ENCODE measurements around the gene HOXA3.

The HOXA3 gene

DNA sequence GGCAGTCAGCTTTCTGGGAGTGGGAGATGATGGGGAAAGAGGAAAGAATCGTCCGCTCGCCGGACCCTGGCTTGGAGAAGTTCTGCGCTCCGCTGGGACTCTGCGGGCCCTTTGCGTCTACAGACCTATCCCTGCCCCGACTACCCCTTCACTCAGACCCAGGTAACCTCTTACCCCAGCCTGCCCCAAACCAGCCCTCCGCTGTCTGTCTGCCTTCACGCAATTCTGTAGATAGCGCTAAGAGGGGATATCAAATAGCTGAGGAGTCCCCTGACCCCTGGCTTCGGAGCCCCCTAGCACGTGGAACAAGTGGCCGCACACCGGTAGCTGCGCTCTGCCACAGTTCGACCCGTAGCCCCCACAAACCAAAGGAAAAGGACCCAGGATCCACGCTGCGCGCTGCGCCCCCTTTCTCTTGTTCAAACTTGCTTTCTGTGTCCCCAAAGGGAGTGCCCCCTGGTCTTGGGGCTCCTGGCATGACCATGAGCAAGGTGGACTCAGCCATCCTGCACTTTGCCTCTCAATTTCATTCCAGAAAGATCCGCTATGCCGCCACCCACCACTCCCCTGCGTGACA lies 28.8 kb downstream of the HOXA3 start:
- no peak for DNase-seq (ENCODE audit: low read depth, low spot score)
- peaks cover 99% of the 10 kb centered on the region for H3K27me3 ChIP-seq (ENCODE audit: control insufficient read depth, insufficient read depth, low read length)
- H3K9me3 ChIP-seq (ENCODE audit: control insufficient read depth, insufficient read depth, low read length), result no peaks in the 10 kb centered on the region
- no peak overlapping the region for H3K4me3 ChIP-seq (ENCODE audit: low read length)
- H3K4me1 ChIP-seq (ENCODE audit: control insufficient read depth, insufficient read depth, low read length), result no peaks in the 10 kb centered on the region
- no CpG with 5 or more reads among the region's 26 CpGs for WGBS (ENCODE audit: insufficient coverage, insufficient read length)
- no peak overlapping the region for H3K27ac ChIP-seq (ENCODE audit: low read length)
- no peaks in the 10 kb centered on the region for H3K36me3 ChIP-seq (ENCODE audit: control insufficient read depth, insufficient read depth, low read length)

DNA sequence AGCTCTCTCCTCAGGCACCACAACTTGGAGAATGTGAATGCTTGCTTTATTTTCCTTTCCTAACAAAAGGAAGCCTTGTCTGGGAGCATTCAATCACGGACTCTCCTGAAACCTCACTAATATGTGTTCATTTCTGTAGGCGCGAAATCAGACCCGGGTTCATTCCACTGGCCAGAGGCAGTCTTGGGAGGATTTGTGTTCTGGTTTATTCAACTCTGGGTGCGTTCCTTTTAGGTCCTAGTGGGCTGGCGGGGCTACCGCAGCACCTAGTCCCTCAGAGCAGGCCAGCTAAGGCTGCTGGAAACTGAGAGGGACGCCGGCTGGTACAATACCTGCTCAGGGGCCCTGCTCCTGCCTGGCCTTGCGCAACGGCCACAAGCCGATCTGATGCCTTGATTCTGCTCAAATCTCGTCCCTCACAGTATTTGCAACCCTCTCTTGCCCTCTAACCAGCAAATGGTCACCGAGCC lies 29.3 kb downstream of the HOXA3 start:
- no peak for DNase-seq (ENCODE audit: low read depth, low spot score)
- Histone ChIP-seq H3K27me3 (ENCODE audit: control insufficient read depth, insufficient read depth, low read length) (peaks cover 99% of the 10 kb centered on the region), H3K27ac (ENCODE audit: low read length) (no peak overlapping the region), H3K36me3 (ENCODE audit: control insufficient read depth, insufficient read depth, low read length) (no peaks in the 10 kb centered on the region), H3K9me3 (ENCODE audit: control insufficient read depth, insufficient read depth, low read length) (no peaks in the 10 kb centered on the region), H3K4me1 (ENCODE audit: control insufficient read depth, insufficient read depth, low read length) (no peaks in the 10 kb centered on the region), H3K4me3 (ENCODE audit: low read length) (no peak overlapping the region)
- WGBS (ENCODE audit: insufficient coverage, insufficient read length), result no CpG with 5 or more reads among the region's 14 CpGs

DNA sequence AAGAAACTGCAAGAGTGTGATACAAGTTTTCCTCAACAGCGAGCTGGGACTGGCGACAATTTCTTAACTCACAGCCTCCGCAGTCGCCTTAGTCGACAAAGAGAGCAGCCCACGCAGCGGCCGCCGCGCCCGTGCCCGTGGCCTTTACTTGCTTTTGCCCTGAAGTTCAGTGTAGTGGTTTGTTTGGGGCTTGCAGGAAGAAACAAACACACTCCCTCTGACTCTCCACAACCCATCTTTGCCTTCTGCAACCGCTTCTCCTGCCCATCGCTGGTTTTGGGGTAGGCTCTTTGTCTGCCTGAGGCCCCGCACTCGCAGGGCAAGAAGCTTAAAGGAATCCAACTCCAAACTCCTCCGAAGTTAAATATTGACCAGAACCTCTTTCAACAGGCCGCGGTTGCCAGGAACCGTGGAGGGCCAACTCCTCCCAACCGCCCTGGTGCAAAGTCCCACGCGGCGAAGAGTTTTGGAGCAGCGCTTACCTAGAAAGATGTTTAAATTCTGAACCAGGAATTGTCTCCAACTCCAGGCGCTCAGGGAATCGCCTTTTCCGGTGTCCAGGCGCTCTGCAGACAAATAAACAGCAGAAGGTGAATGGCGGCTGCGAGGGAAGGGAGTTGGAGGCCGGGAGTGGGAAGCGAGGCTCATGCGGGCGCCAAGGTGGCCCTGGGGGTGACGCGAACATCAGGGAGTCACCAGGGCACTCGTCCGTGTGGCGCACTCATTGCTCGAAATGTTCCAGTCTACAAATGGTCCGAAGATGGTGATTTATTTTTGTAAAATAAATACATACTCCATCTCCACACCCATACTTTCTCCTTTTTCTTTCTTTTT lies 30.1 kb downstream of the HOXA3 start:
- Histone ChIP-seq H3K27me3 (ENCODE audit: control insufficient read depth, insufficient read depth, low read length) (peaks cover 99% of the 10 kb centered on the region), H3K27ac (ENCODE audit: low read length) (no peak overlapping the region), H3K9me3 (ENCODE audit: control insufficient read depth, insufficient read depth, low read length) (no peaks in the 10 kb centered on the region), H3K4me1 (ENCODE audit: control insufficient read depth, insufficient read depth, low read length) (peaks cover 2% of the 10 kb centered on the region; the same call in 1 of the 2 replicates), H3K36me3 (ENCODE audit: control insufficient read depth, insufficient read depth, low read length) (no peaks in the 10 kb centered on the region), H3K4me3 (ENCODE audit: low read length) (no peak overlapping the region)
- WGBS (ENCODE audit: insufficient coverage, insufficient read length), result no CpG with 5 or more reads among the region's 42 CpGs
- DNase-seq (ENCODE audit: low read depth, low spot score), result no peak

DNA sequence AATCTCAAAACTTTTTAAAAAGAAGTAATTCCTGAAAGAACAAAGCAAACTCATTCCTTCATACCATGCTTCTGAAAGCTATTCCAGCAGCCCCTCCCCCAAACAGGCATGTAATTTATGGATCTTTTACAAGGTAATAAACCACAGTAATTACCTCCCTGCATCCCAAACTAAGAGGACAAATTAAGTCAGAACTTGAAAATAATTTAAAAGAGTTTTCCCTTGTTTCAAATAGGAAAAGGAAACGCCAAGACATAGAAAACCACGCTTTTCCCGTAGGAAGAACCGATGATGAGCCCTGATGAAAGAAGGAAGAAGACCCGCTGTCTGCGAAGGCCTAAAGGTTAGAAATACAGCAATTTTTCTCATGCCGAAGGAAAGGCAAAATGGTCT lies 30.7 kb downstream of the HOXA3 start:
- no CpG with 5 or more reads among the region's 7 CpGs for WGBS (ENCODE audit: insufficient coverage, insufficient read length)
- DNase-seq (ENCODE audit: low read depth, low spot score), result no peak
- H3K4me3 ChIP-seq (ENCODE audit: low read length), result no peak overlapping the region
- no peaks in the 10 kb centered on the region for H3K9me3 ChIP-seq (ENCODE audit: control insufficient read depth, insufficient read depth, low read length)
- H3K4me1 ChIP-seq (ENCODE audit: control insufficient read depth, insufficient read depth, low read length), result peaks cover 2% of the 10 kb centered on the region; the same call in 1 of the 2 replicates
- peaks cover 99% of the 10 kb centered on the region for H3K27me3 ChIP-seq (ENCODE audit: control insufficient read depth, insufficient read depth, low read length)
- H3K36me3 ChIP-seq (ENCODE audit: control insufficient read depth, insufficient read depth, low read length), result no peaks in the 10 kb centered on the region
- no peak overlapping the region for H3K27ac ChIP-seq (ENCODE audit: low read length)

DNA sequence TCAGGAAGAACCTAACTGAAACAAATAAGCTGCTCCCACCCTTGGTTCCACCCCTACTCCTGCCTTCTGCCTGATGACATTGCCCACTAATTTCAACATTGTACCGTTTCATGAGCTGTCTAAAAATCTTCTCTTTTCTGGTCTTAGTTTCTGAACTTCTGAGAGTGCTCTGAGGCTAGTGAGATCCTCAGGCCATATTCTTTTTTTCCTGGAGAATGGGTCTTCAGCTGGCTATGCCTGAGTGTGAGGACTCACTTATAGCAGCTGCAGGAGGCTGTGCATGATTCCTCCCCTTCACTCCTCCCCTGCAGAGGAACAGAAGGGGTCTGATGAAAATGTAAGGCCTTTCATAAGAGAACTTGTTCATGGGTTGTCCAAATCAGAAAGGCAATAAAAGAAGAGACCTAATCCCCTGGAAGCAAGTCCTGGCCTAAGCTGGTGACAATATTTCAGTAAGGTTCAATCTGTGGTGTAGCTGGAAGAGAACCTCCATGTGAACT lies 32.9 kb downstream of the HOXA3 start:
- H3K4me1 ChIP-seq (ENCODE audit: control insufficient read depth, insufficient read depth, low read length), result peaks cover 2% of the 10 kb centered on the region; the same call in 1 of the 2 replicates
- H3K36me3 ChIP-seq (ENCODE audit: control insufficient read depth, insufficient read depth, low read length), result no peaks in the 10 kb centered on the region
- no peaks in the 10 kb centered on the region for H3K9me3 ChIP-seq (ENCODE audit: control insufficient read depth, insufficient read depth, low read length)
- WGBS (ENCODE audit: insufficient coverage, insufficient read length), result no CpG with 5 or more reads among the region's 1 CpG
- no peak for DNase-seq (ENCODE audit: low read depth, low spot score)
- no peak overlapping the region for H3K4me3 ChIP-seq (ENCODE audit: low read length)
- no peak overlapping the region for H3K27ac ChIP-seq (ENCODE audit: low read length)
- peaks cover 99% of the 10 kb centered on the region for H3K27me3 ChIP-seq (ENCODE audit: control insufficient read depth, insufficient read depth, low read length)

DNA sequence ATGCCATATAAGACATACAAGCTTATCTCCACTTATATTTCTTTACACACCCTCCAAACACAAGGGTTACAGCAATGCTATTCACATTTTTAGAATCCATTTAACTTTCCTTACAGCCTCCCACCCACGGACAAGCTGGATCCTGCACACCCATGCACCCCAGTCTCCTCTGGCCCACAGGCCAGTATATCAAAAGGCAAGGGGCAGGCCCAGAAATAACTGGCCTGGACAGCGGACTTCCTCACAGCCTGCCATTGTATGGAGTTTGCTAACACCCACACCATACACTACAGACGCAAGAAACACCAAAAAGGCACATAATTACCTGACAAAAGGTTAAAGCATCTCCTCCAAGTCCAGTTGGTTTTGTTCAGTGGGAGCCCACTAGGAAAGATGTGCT lies 33.8 kb downstream of the HOXA3 start:
- WGBS (ENCODE audit: insufficient coverage, insufficient read length), result no CpG with 5 or more reads among the region's 3 CpGs
- peaks cover 2% of the 10 kb centered on the region; the same call in 1 of the 2 replicates for H3K4me1 ChIP-seq (ENCODE audit: control insufficient read depth, insufficient read depth, low read length)
- H3K27ac ChIP-seq (ENCODE audit: low read length), result no peak overlapping the region
- no peak for DNase-seq (ENCODE audit: low read depth, low spot score)
- no peaks in the 10 kb centered on the region for H3K36me3 ChIP-seq (ENCODE audit: control insufficient read depth, insufficient read depth, low read length)
- no peak overlapping the region for H3K4me3 ChIP-seq (ENCODE audit: low read length)
- peaks cover 95% of the 10 kb centered on the region for H3K27me3 ChIP-seq (ENCODE audit: control insufficient read depth, insufficient read depth, low read length)
- no peaks in the 10 kb centered on the region for H3K9me3 ChIP-seq (ENCODE audit: control insufficient read depth, insufficient read depth, low read length)

DNA sequence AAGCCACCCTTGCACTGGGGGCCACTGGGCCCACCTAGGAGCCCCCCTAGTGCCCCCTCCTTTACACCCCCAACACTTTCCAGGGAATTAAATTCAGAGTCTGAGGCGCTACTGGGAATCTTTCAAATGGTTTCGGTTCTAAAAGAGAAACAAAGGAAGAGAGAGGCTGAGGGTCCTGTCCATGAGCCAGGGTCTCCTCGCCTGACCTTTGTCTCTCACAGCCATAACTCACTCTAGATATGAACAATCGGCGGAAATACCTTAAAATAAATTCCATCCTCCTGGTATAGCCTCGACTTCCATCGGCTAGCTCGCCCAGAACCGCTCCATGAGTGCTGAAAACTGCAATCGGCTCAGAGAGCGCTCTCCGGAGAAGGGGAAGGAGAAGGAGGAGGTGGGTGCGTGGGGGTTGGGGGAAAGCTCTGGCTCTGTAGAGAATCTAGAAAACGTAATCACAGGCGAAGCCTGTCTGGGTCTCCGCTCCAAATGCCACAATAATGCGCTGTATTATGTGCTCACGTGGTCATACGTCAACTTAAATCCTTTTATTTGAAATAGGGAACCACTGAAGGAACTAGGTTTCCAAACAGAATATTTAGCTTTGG lies 34.4 kb downstream of the HOXA3 start:
- Histone ChIP-seq H3K4me1 (ENCODE audit: control insufficient read depth, insufficient read depth, low read length) (peaks cover 2% of the 10 kb centered on the region; the same call in 1 of the 2 replicates), H3K36me3 (ENCODE audit: control insufficient read depth, insufficient read depth, low read length) (no peaks in the 10 kb centered on the region), H3K4me3 (ENCODE audit: low read length) (no peak overlapping the region), H3K9me3 (ENCODE audit: control insufficient read depth, insufficient read depth, low read length) (no peaks in the 10 kb centered on the region), H3K27me3 (ENCODE audit: control insufficient read depth, insufficient read depth, low read length) (peaks cover 95% of the 10 kb centered on the region), H3K27ac (ENCODE audit: low read length) (no peak overlapping the region)
- no peak for DNase-seq (ENCODE audit: low read depth, low spot score)
- WGBS (ENCODE audit: insufficient coverage, insufficient read length), result no CpG with 5 or more reads among the region's 19 CpGs

DNA sequence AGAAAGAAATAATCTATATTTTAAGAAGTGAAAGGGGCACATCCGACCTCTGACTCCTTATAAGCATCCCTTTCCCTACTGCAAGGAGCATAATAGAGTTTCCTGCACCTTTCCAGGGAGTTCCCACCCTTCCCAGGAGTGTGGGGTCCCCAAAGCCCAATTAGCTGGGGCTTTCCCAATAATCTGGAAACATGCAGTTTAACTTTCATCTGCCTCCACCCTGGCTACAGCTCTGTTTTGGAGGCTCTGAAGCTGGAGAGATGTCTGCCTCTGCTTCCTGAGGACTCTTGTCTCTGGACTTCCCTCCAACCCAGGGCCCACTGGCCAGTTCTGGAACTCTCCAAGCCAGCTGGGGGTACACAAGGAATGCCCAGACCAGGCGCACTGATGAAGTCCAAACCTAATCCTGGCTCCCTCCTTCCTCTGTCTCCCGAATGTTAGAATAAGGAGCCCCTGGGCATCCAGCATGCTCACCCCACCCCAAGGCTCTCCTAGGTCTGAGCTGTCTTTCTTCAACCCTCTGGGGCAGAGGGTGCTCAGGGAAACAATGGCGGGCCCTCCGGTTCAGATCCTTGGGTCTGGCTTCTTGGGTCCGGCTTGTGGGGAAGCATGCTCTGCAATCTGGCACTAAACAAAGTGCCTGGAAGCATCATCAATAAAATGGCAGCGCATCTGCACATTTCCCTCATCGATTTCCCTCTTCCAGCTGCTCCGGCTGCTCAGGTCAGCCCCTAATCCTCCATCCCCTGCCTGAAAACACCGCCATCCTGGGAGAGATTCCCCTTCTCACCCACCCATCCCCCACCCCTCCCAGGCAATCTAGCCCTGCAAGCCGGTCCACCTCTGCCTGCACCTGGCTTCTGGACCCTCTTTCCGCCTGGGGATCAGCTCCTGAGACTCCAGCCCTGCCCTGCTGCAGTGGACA lies 35.2 kb downstream of the HOXA3 start:
- Histone ChIP-seq H3K36me3 (ENCODE audit: control insufficient read depth, insufficient read depth, low read length) (no peaks in the 10 kb centered on the region), H3K27ac (ENCODE audit: low read length) (no peak overlapping the region), H3K4me1 (ENCODE audit: control insufficient read depth, insufficient read depth, low read length) (peaks cover 2% of the 10 kb centered on the region; the same call in 1 of the 2 replicates), H3K9me3 (ENCODE audit: control insufficient read depth, insufficient read depth, low read length) (no peaks in the 10 kb centered on the region), H3K27me3 (ENCODE audit: control insufficient read depth, insufficient read depth, low read length) (peaks cover 95% of the 10 kb centered on the region), H3K4me3 (ENCODE audit: low read length) (no peak overlapping the region)
- DNase-seq (ENCODE audit: low read depth, low spot score), result no peak
- WGBS (ENCODE audit: insufficient coverage, insufficient read length), result no CpG with 5 or more reads among the region's 12 CpGs

DNA sequence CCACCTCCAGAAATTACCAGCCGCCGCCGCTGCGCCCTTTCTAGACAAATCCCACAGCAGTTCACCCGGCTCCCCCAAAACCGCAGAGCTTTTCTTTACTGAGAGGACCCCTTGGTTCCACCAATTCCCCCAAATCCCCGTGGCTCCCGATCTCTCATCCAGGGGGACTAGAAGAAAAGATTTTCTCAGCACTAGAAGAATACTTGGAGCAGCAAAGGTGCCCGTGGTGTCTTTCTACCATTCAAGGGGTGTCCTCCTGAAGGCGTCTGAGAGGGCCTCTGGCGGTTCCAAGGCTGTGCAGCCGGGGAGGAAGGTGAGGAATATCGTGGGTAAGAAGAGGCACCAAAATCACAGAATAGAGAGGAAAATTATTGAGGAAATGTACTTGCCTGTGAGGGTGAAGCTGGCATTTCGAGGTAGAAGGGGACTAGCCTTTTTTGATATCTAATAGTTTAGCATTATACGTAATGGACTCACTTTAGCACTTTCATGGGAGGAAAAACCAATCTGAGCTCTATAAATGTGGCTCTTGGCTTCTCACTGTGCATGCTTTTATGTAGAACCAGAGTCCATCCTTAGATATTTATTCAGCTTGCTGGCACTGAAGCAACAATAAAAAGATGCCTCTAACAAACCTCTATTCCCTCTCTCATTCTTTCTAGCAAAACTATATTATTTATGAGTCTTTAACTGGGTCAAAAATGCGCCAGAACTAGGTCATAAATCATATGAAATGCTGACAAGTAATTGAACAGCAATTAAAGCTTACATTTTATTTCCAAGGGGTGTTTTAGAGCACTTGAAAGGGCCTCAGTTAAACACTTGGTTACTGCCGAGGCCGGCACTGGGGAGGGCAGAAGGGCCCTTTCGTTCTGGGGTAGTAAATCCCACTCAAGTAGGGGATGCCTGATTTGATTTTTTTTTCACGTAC lies 36.1 kb downstream of the HOXA3 start:
- no CpG with 5 or more reads among the region's 20 CpGs for WGBS (ENCODE audit: insufficient coverage, insufficient read length)
- DNase-seq (ENCODE audit: low read depth, low spot score), result no peak
- no peaks in the 10 kb centered on the region for H3K36me3 ChIP-seq (ENCODE audit: control insufficient read depth, insufficient read depth, low read length)
- peaks cover 2% of the 10 kb centered on the region; the same call in 1 of the 2 replicates for H3K4me1 ChIP-seq (ENCODE audit: control insufficient read depth, insufficient read depth, low read length)
- H3K4me3 ChIP-seq (ENCODE audit: low read length), result no peak overlapping the region
- no peak overlapping the region for H3K27ac ChIP-seq (ENCODE audit: low read length)
- peaks cover 95% of the 10 kb centered on the region for H3K27me3 ChIP-seq (ENCODE audit: control insufficient read depth, insufficient read depth, low read length)
- no peaks in the 10 kb centered on the region for H3K9me3 ChIP-seq (ENCODE audit: control insufficient read depth, insufficient read depth, low read length)

All from iPS DF 6.9 (cell line).